NCI-H2107 treated with DMSO at 0.1 percent for 48 hours (cell line): Measurements from ENCODE around the gene TIMM29.
A peak's percentile ranks its signal among the peaks of the same experiment; 100 is the strongest.
"Not testable (repeated sequence)": the region's sequence is repeated elsewhere in the genome, so short reads cannot be mapped to it uniquely, and the experiment has no call there.

ENCODE experiments used
- DNase-seq: peaks from one replicate; lab custom pipeline; 2025; ENCODE audit not compliant: unreplicated experiment; lab: John Stamatoyannopoulos, UW

The TIMM29 gene

GRCh38 chr19:10936661-10937084 lies 8.1 kb downstream of the TIMM29 start:
- DNase-seq = peak; percentile 64

- DNase-seq = not testable (repeated sequence)
These were observed 13.0 kb downstream of the TIMM29 start for GRCh38 chr19:10941649-10942048.

- not testable (repeated sequence) for DNase-seq
These were observed 14.8 kb downstream of the TIMM29 start for GRCh38 chr19:10943412-10943811.

GRCh38 chr19:10945264-10945663 lies 16.7 kb downstream of the TIMM29 start:
- no peak for DNase-seq

- no peak for DNase-seq
These were observed 18.5 kb downstream of the TIMM29 start for GRCh38 chr19:10946958-10947657.

GRCh38 chr19:10952809-10953208 lies 24.2 kb downstream of the TIMM29 start:
- DNase-seq = no peak

- DNase-seq = not testable (repeated sequence)
These were observed 30.8 kb downstream of the TIMM29 start for GRCh38 chr19:10959277-10959968.

GRCh38 chr19:10960314-10961072 lies 31.9 kb downstream of the TIMM29 start, which contains the start of gene SMARCA4:
TSS of gene SMARCA4 (plus strand) at chr19:10961030. CDS start at chr19:10984152, 23,122 bp downstream.
- DNase-seq = peak; percentile 77

GRCh38 chr19:10961073-10961860 lies 32.7 kb downstream of the TIMM29 start:
- no peak for DNase-seq

- no peak for DNase-seq
These were observed 34.3 kb downstream of the TIMM29 start for GRCh38 chr19:10962863-10963262.

- DNase-seq = no peak
These were observed 35.3 kb downstream of the TIMM29 start for GRCh38 chr19:10963865-10964264.

GRCh38 chr19:10964903-10965302 lies 36.3 kb downstream of the TIMM29 start:
- DNase-seq = no peak

GRCh38 chr19:10965398-10965797 lies 36.8 kb downstream of the TIMM29 start:
- DNase-seq = no peak

- DNase-seq = no peak
These were observed 38.2 kb downstream of the TIMM29 start for GRCh38 chr19:10966809-10967208.

- DNase-seq = no peak
These were observed 40.0 kb downstream of the TIMM29 start for GRCh38 chr19:10968527-10969135.

GRCh38 chr19:10971107-10971726 lies 42.6 kb downstream of the TIMM29 start:
- DNase-seq = no peak

GRCh38 chr19:10975374-10976130 lies 46.9 kb downstream of the TIMM29 start:
- no peak for DNase-seq

- no peak for DNase-seq
These were observed 47.7 kb downstream of the TIMM29 start for GRCh38 chr19:10976131-10976892.

- DNase-seq = no peak
These were observed 49.1 kb downstream of the TIMM29 start for GRCh38 chr19:10977742-10978092.
